Measurements from ENCODE around the gene KREMEN1.

Gene KREMEN1

GRCh38 chr22:29092243-29092642, 19.4 kb downstream of the KREMEN1 start:
- TF ChIP-seq CTCF (IDR thresholded peaks at IDR 0.05; ENCODE audit: low read depth, low read length): no peak
- no peak for TF ChIP-seq POLR2A (IDR thresholded peaks at IDR 0.05; ENCODE audit: extremely low read depth, insufficient read length)
- TF ChIP-seq MAX (IDR thresholded peaks at IDR 0.05; ENCODE audit: low read depth, low read length): no peak
- TF ChIP-seq MYC (IDR thresholded peaks at IDR 0.05; ENCODE audit: low read depth, low read length): no peak
- no peak for DNase-seq (ENCODE audit: low read depth)
- no peak overlapping the region for H3K4me3 ChIP-seq (ENCODE audit: low read depth, low read length)

- no peak for DNase-seq (ENCODE audit: low read depth)
- TF ChIP-seq CTCF (IDR thresholded peaks at IDR 0.05; ENCODE audit: low read depth, low read length) (no peak), POLR2A (IDR thresholded peaks at IDR 0.05; ENCODE audit: extremely low read depth, insufficient read length) (no peak), MYC (IDR thresholded peaks at IDR 0.05; ENCODE audit: low read depth, low read length) (no peak), MAX (IDR thresholded peaks at IDR 0.05; ENCODE audit: low read depth, low read length) (no peak)
- H3K4me3 ChIP-seq (ENCODE audit: low read depth, low read length): no peak overlapping the region
These were observed 20.2 kb downstream of the KREMEN1 start for GRCh38 chr22:29093030-29093429.

GRCh38 chr22:29093501-29094300, 20.9 kb downstream of the KREMEN1 start:
- TF ChIP-seq MYC (IDR thresholded peaks at IDR 0.05; ENCODE audit: low read depth, low read length) (no peak), POLR2A (IDR thresholded peaks at IDR 0.05; ENCODE audit: extremely low read depth, insufficient read length) (no peak), MAX (IDR thresholded peaks at IDR 0.05; ENCODE audit: low read depth, low read length) (no peak), CTCF (IDR thresholded peaks at IDR 0.05; ENCODE audit: low read depth, low read length) (no peak)
- DNase-seq (ENCODE audit: low read depth): no peak
- H3K4me3 ChIP-seq (ENCODE audit: low read depth, low read length): no peak overlapping the region

- TF ChIP-seq CTCF (IDR thresholded peaks at IDR 0.05; ENCODE audit: low read depth, low read length): no peak
- no peak for TF ChIP-seq POLR2A (IDR thresholded peaks at IDR 0.05; ENCODE audit: extremely low read depth, insufficient read length)
- TF ChIP-seq MYC (IDR thresholded peaks at IDR 0.05; ENCODE audit: low read depth, low read length): no peak
- TF ChIP-seq MAX (IDR thresholded peaks at IDR 0.05; ENCODE audit: low read depth, low read length): no peak
- no peak for DNase-seq (ENCODE audit: low read depth)
- no peak overlapping the region for H3K4me3 ChIP-seq (ENCODE audit: low read depth, low read length)
These were observed 22.6 kb downstream of the KREMEN1 start for GRCh38 chr22:29095459-29095858.

- no peak for DNase-seq (ENCODE audit: low read depth)
- H3K4me3 ChIP-seq (ENCODE audit: low read depth, low read length): no peak overlapping the region
- TF ChIP-seq CTCF (IDR thresholded peaks at IDR 0.05; ENCODE audit: low read depth, low read length) (no peak), POLR2A (IDR thresholded peaks at IDR 0.05; ENCODE audit: extremely low read depth, insufficient read length) (no peak), MAX (IDR thresholded peaks at IDR 0.05; ENCODE audit: low read depth, low read length) (no peak), MYC (IDR thresholded peaks at IDR 0.05; ENCODE audit: low read depth, low read length) (no peak)
These were observed 24.2 kb downstream of the KREMEN1 start for GRCh38 chr22:29096736-29097669.

Data from NB4 (cell line).